WI38 (cell line): ENCODE data around the gene RYR1.
A peak's percentile ranks its signal among the peaks of the same experiment; 100 is the strongest.

ENCODE experiments used
- H3K4me3 ChIP-seq: 2 replicates; pipeline ENCODE4 v1.5.1; 2011; ENCODE audit warnings: low read depth, mild to moderate bottlenecking, control low read depth, low read length
- TF ChIP-seq, protein P1 (sequence below): IDR thresholded peaks from 2 replicates; pipeline ENCODE4 v1.5.1; 2012; ENCODE audit warnings: low read depth, mild to moderate bottlenecking, control low read depth, low read length

The RYR1 gene

DNA sequence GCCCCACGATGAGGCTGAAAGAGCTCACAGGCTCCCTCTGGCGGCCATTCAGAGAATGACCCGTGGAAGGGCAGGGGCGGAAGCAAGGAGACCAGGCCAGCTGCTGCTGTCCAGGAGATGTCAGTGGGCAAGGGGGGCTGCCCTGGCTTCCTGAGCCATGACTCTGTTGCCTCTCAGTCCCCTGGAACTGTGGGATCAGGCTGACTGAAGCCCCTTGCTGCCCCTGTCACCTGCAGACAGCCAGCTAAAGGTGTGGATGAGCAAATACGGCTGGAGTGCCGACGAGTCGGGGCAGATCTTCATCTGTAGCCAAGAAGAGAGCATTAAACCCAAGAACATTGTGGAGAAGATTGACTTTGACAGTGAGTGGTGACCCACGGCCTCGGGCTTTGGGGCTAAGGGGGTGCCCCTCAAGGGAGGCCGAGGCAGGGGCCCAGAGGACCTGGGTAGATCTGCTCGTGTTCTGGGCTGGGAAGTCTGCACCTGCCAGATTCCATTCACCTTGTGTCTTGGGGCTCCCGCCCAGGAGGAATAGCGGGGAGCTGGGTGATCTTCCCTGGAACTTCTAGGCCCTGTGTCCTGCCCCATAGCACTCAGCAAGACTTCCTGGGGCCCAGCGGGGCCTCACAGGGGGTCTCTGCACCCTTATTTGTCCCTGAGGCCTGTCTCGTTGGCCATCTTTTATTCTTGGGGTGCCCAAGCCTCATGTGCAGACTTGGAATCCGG is 201.4 kb downstream of the RYR1 start:
- TF ChIP-seq, protein P1, sequence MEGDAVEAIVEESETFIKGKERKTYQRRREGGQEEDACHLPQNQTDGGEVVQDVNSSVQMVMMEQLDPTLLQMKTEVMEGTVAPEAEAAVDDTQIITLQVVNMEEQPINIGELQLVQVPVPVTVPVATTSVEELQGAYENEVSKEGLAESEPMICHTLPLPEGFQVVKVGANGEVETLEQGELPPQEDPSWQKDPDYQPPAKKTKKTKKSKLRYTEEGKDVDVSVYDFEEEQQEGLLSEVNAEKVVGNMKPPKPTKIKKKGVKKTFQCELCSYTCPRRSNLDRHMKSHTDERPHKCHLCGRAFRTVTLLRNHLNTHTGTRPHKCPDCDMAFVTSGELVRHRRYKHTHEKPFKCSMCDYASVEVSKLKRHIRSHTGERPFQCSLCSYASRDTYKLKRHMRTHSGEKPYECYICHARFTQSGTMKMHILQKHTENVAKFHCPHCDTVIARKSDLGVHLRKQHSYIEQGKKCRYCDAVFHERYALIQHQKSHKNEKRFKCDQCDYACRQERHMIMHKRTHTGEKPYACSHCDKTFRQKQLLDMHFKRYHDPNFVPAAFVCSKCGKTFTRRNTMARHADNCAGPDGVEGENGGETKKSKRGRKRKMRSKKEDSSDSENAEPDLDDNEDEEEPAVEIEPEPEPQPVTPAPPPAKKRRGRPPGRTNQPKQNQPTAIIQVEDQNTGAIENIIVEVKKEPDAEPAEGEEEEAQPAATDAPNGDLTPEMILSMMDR, result peak; percentile 95

DNA sequence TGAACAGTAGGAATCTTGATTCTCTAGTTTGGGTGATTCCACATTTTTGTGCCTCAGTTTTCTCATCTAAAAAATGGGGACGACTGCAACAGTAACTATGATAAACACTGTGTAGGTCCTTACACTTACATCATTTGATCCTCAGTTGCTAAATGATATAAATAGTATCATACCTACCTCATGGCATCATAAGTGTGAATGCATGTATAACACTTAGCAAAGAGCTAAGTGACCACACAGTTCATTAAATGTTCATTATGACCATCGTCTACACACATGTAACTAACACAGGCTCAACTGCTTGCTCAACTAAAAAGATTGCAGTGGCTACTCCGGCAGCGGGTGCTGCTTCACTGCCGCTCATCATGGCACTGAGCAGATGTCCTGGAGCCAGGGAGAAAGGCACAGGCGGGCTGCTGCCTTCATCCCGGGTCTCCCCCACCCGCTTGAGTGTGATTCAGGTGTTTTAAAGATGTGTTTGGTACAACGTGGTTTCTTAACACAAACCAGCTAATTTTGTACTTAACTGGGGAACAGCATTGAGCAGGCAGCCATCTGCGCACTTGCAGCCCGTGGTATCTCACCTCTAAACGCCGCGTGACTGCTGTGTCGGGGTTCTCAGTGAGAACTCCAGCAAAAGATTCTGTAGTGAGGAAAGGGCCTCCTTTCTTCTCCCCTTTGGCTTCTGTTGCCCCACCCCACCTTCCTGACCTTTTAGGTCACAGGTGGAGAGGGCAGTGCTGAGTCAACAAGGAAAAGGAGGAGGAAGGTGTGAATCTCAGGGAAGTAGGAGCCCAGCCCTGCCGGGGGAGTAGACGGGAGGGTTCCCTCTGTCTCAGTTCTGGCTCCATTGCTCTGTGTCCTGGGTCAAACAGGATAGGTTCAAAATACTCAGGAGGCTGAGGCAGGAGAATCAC is 202.2 kb downstream of the RYR1 start:
- H3K4me3 ChIP-seq, result no peak overlapping the region
- TF ChIP-seq, protein P1, result no peak

More for the DNA sequence above, 201.4 kb downstream of the RYR1 start:
- no peak overlapping the region for H3K4me3 ChIP-seq
